ENCODE measurements around the gene SMYD2. TPM values are rescaled to one million over a fixed set of nuclear protein-coding genes. Genes with fewer than 3 reads are reported as not detected.

Gene SMYD2
- total and polyA plus RNA-seq, 2 of the 8 experiments (the other 6 are each of a cell fraction or from before 2014, with no cell fraction given) = 3.0 to 5.2 TPM

DNA sequence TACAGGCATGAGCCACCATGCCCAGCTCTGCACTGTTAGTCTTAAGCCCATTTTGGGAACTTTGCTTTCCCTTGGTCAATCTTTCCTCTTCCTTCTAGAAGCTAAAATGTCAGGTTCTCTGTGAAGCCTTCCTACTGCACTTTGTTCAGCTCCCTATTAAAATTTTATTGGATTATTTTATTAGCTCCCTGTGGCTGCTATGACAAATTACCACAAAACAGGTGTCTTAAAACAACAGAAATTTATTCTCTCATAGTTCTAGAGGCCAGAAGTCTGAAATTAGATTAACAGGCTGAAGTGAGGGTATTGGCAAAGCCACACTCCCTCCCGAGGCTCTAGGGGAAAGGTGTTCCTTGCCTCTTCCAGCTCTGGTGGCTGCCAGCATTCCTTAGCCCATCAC lies 4.2 kb upstream of the SMYD2 start:
- DNase-seq (ENCODE audit: low read depth in 1 of 2, low spot score in 2 of 2) = no peak
- Histone ChIP-seq H2AK5ac (ENCODE audit: low read depth, low read length) (no peak overlapping the region), H3K4me3 (ENCODE audit: extremely low read depth in 1 of 4, insufficient read depth in 2 of 4, low read depth in 3 of 4, low read length in 4 of 4) (no peak overlapping the region), H3K23me2 (ENCODE audit: low read depth, low read length) (peaks cover 7% of the 10 kb centered on the region), H3K9me3 (ENCODE audit: insufficient read depth in 2 of 2, low read depth in 1 of 2, low read length in 1 of 2) (no peaks in the 10 kb centered on the region), H2BK5ac (ENCODE audit: low read depth, low read length) (no peak overlapping the region), H4K5ac (ENCODE audit: insufficient read length, low read depth, low read length) (no peak overlapping the region), H3K4me1 (replicated peaks in 1 of 4; ENCODE audit: control insufficient read depth in 3 of 4, insufficient read depth in 4 of 4, low read length in 3 of 4) (peaks cover 2 to 7% (median 5%) of the 10 kb centered on the region in 4 experiments; a peak in 4 of 7 replicates), H2AFZ (ENCODE audit: low read length) (no peak overlapping the region), H2BK20ac (ENCODE audit: low read length) (no peak overlapping the region), H3K36me3 (ENCODE audit: control insufficient read depth in 2 of 4, insufficient read depth in 4 of 4, low read length in 3 of 4) (no peaks in the 10 kb centered on the region), H3K4ac (replicated peaks; ENCODE audit: insufficient read length, low read depth, low read length) (no peak overlapping the region), H4K20me1 (replicated peaks in 1 of 2; ENCODE audit: control insufficient read depth in 1 of 2, insufficient read depth in 2 of 2, low read length in 2 of 2) (no peaks in the 10 kb centered on the region), H4K8ac (ENCODE audit: extremely low read depth, insufficient read depth, low read length) (no peak overlapping the region), H3K27me3 (replicated peaks in 1 of 4; ENCODE audit: control insufficient read depth in 3 of 4, extremely low read depth in 1 of 4, insufficient read depth in 3 of 4, low read length in 3 of 4) (peaks cover 1 to 21% (median 18%) of the 10 kb centered on the region in 4 experiments), H3K79me1 (ENCODE audit: low read depth, low read length) (no peaks in the 10 kb centered on the region), H2BK15ac (ENCODE audit: low read length) (no peak overlapping the region), H3K4me2 (ENCODE audit: insufficient read depth in 1 of 2, low read depth in 2 of 2, low read length in 2 of 2) (no peak overlapping the region), H2BK120ac (replicated peaks; ENCODE audit: low read depth, low read length) (no peak overlapping the region), H4K91ac (replicated peaks; ENCODE audit: insufficient read length, low read length) (no peak overlapping the region), H3K79me2 (ENCODE audit: control insufficient read depth in 1 of 2, insufficient read depth in 2 of 2, low read length in 2 of 2) (no peaks in the 10 kb centered on the region), H3K14ac (ENCODE audit: insufficient read length) (no peak overlapping the region), H3K18ac (ENCODE audit: extremely low read depth, low read length) (no peak overlapping the region), H3K23ac (ENCODE audit: insufficient read length) (no peak overlapping the region), H3K27ac (ENCODE audit: low read depth, low read length) (no peak overlapping the region), H2BK12ac (ENCODE audit: low read depth, low read length) (no peak overlapping the region), H3K9ac (replicated peaks in 1 of 4; ENCODE audit: extremely low read depth in 1 of 4, low read depth in 3 of 4, low read length in 3 of 4) (no peak overlapping the region), H3K56ac (replicated peaks; ENCODE audit: insufficient read length, low read depth, low read length) (no peak overlapping the region)
- FAIRE-seq = no peak
- POLR2A ChIA-PET (ENCODE audit: partially characterized antibody) = interaction anchor here (1.5 to 1.9 kb wide), 2 partner anchors 36 to 40 kb away, joined by 4 to 7 read pairs; no protein-coding TSS in a partner anchor
- 92% methylated on average over 1 of the region's 1 CpG; no CpG with 5 or more reads in 1 of the 2 experiments for WGBS, 2 experiments (ENCODE audit: extremely low coverage in 1 of 2, insufficient coverage in 1 of 2, insufficient read length in 1 of 2, insufficient replicate concordance in 2 of 2, low coverage in 1 of 2, low lambda C conversion rate in 2 of 2, missing lambda C conversion rate in 1 of 2)
- CTCF ChIA-PET (ENCODE audit: partially characterized antibody) = interaction anchor here (1.0 to 7.2 kb wide), 9 partner anchors 9 to 62 kb away, joined by 3 to 162 read pairs (median 5); no protein-coding TSS in a partner anchor
- TF ChIP-seq TAF1 (IDR thresholded peaks at IDR 0.05; ENCODE audit: low read depth, low read length) = no peak
- no peak for TF ChIP-seq HDAC6 (IDR thresholded peaks at IDR 0.05; ENCODE audit: low read depth, low read length)
- no peak for TF ChIP-seq PHF8 (conservative IDR thresholded peaks at IDR 0.05; ENCODE audit: low read depth, low read length)
- no peak for TF ChIP-seq E2F6 (IDR thresholded peaks at IDR 0.05)
- TF ChIP-seq SIX5 (IDR thresholded peaks at IDR 0.05; ENCODE audit: low read depth, low read length) = no peak
- no peak for TF ChIP-seq GTF2F1 (IDR thresholded peaks at IDR 0.05; ENCODE audit: borderline replicate concordance, low read depth, low read length)
- TF ChIP-seq, protein P1, sequence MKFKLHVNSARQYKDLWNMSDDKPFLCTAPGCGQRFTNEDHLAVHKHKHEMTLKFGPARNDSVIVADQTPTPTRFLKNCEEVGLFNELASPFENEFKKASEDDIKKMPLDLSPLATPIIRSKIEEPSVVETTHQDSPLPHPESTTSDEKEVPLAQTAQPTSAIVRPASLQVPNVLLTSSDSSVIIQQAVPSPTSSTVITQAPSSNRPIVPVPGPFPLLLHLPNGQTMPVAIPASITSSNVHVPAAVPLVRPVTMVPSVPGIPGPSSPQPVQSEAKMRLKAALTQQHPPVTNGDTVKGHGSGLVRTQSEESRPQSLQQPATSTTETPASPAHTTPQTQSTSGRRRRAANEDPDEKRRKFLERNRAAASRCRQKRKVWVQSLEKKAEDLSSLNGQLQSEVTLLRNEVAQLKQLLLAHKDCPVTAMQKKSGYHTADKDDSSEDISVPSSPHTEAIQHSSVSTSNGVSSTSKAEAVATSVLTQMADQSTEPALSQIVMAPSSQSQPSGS (IDR thresholded peaks at IDR 0.05; ENCODE audit: low read length) = no peak
- TF ChIP-seq CTCF (IDR thresholded peaks at IDR 0.05; ENCODE audit: control extremely low read depth in 1 of 3, insufficient read depth in 1 of 3, low read depth in 1 of 3, low read length in 3 of 3) = no peak

All from H1 (cell line).